BLaER1 (cell line): ENCODE measurements around the gene SAC3D1.

Experiments used
- H3K27ac ChIP-seq: shearing (Covaris generic); formaldehyde crosslinking; 2 replicates; pipeline ENCODE4 v1.8.1; 2022
- H3K27me3 ChIP-seq: shearing (Covaris generic); formaldehyde crosslinking; 2 replicates; pipeline ENCODE4 v1.8.1; 2022
- H3K36me3 ChIP-seq: shearing (Covaris generic); formaldehyde crosslinking; 2 replicates; pipeline ENCODE4 v1.8.1; 2022
- H3K4me1 ChIP-seq: shearing (Covaris generic); formaldehyde crosslinking; 2 replicates; pipeline ENCODE4 v1.8.1; 2022
- H3K4me2 ChIP-seq: shearing (Covaris generic); formaldehyde crosslinking; 2 replicates; pipeline ENCODE4 v1.8.1; 2022
- H3K4me3 ChIP-seq: shearing (Covaris generic); formaldehyde crosslinking; 2 replicates; pipeline ENCODE4 v1.8.1; 2022
- H3K9ac ChIP-seq: shearing (Covaris generic); formaldehyde crosslinking; 2 replicates; pipeline ENCODE4 v1.8.1; 2022
- H3K9me3 ChIP-seq: shearing (Covaris generic); formaldehyde crosslinking; 2 replicates; pipeline ENCODE4 v1.8.1; 2022
- H4K20me1 ChIP-seq: shearing (Covaris generic); formaldehyde crosslinking; 2 replicates; pipeline ENCODE4 v1.8.1; 2022
- Cebpa-rat ChIP-seq: shearing (Covaris generic); IDR thresholded peaks from 2 replicates; pipeline ENCODE4 v1.8.1; 2022

The SAC3D1 gene

DNA sequence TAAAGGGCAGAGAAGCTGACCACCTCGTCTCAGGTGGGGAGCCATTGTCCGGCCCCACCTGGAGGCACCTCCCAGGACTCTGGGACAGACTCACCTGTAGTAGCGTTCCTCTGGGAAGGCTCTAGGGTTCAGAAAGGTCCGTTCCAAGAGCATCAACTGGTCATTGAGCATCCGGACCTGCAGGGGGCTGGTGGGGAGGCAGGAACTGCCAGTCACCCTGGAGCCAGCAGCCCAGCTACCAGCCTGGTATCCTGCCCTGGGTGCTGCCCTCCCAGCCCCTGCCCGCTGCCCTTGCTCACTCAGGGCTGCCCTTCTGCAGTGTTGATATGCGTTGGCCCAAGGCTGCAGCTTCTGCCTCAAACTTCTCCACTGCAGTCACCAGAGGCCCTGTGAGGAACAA lies 4.7 kb downstream of the SAC3D1 start:
- H3K4me1 ChIP-seq, result peaks cover 42% of the 10 kb centered on the region
- H3K4me3 ChIP-seq, result no peak overlapping the region
- no peak overlapping the region; the same call in 1 of the 2 replicates for H3K27ac ChIP-seq
- peaks cover 25% of the 10 kb centered on the region for H3K27me3 ChIP-seq
- no peaks in the 10 kb centered on the region for H3K9me3 ChIP-seq
- H4K20me1 ChIP-seq, result peaks cover 60% of the 10 kb centered on the region
- no peak overlapping the region for H3K9ac ChIP-seq
- no peak for TF ChIP-seq Cebpa-rat
- peaks cover 38% of the 10 kb centered on the region for H3K36me3 ChIP-seq
- H3K4me2 ChIP-seq, result peak overlapping the region; percentile 52

DNA sequence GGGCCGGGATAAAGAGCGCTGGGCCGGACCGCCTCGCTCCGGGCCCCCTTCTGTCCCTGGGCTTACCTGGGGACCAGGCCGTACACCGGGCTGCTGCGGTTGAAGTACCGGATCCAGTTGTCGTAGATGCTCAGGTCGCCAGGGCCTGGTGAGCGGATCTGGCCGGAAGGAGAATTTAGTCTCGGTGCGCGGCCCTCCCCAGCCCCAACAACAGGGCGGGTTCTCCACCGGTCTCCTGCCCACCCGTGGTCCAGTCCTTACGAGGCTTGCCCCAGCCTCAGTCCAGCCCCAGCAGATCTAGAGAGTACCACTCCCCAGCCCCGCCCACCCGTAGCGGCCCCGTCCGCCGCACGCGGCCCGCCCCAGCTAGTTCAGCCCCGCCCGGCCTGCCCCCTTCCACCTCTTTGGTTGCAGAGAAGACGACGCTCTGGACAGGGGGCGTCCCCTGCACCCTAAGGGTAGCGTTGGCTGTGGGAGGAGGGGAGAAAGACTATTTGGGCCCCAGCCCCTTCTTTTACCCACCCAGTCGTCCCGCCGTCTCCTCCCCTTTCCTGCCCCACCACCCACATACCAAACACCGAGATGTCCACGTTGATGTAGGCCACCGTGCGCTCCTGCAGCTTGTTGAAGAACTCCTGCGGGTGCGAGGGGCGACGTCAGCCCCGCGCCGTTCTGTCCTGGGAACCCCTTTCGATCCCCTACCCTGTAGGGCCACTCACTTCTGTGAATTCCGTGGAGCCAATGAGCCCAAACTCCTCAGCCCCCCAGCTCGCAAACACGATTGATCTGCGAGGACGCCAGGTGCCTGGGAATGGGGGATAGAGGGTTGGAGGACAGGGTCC lies 6.8 kb downstream of the SAC3D1 start:
- no peak for TF ChIP-seq Cebpa-rat
- H4K20me1 ChIP-seq, result peaks cover 44% of the 10 kb centered on the region
- H3K36me3 ChIP-seq, result peaks cover 38% of the 10 kb centered on the region
- H3K27ac ChIP-seq, result no peak overlapping the region
- peaks cover 25% of the 10 kb centered on the region for H3K27me3 ChIP-seq
- H3K4me3 ChIP-seq, result no peak overlapping the region
- H3K4me1 ChIP-seq, result peaks cover 33% of the 10 kb centered on the region
- no peaks in the 10 kb centered on the region for H3K9me3 ChIP-seq
- H3K4me2 ChIP-seq, result no peak overlapping the region
- no peak overlapping the region for H3K9ac ChIP-seq

DNA sequence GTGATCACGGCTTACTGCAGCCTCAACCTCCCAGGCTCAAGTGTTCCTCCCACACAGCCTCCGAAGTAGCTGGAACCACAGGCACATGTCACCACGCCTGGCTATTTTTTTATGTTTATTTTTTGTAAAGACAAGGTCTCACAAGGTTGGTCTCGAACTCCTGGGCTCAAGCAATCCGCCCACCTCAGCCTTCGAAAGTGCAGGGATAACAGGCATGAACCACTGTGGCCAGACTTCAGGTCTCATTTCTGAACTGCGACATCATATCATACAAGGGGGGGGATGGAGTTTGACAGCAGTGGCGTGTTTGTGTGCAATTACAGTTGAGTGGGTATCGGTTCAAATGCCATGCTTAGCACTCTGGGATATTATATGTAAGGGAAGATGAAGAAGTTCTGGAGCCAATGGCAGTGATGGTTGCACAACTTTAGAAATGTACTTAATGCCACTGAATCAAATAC lies 10.4 kb downstream of the SAC3D1 start:
- peaks cover 12% of the 10 kb centered on the region for H4K20me1 ChIP-seq
- H3K36me3 ChIP-seq, result peaks cover 3% of the 10 kb centered on the region; the same call in 1 of the 2 replicates
- H3K27ac ChIP-seq, result no peak overlapping the region
- peaks cover 20% of the 10 kb centered on the region for H3K4me1 ChIP-seq
- no peak overlapping the region for H3K4me2 ChIP-seq
- no peak overlapping the region for H3K9ac ChIP-seq
- no peak overlapping the region for H3K4me3 ChIP-seq
- no peaks in the 10 kb centered on the region for H3K9me3 ChIP-seq
- H3K27me3 ChIP-seq, result peaks cover 22% of the 10 kb centered on the region
- TF ChIP-seq Cebpa-rat, result no peak

DNA sequence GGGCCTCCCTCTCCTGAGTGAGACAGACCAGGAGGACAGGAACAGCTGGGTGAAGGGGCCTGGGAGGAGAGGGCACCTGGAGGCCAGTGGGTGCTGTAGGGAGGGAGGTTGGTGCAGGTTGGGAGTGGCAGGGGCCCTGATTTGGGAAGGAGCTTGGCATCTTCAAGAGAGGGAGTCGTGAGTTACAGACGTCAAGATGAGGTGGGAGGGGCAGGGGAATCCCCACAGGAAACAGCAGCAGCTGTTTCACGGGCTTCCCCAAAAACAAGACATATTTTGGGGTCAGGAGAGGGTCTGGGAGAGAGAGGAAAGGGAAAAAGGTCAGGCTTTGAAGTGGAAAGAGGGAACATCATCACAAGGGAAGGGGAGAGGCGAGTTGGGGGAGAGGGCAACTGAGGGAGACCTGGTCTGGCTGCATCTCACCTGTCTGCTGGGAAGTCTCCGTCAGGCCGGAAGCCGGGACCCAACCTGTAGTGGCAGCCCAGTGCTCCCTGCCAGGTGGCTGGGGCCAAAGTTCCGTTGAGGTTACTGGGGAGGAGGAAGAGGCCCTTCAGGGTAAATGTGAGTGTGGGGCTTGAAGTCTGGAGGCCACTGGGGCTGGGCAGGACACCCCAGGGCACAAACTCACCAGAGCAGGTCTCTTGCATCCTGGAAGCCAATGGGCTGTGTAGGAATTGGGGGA lies 13.0 kb downstream of the SAC3D1 start:
- Histone ChIP-seq H3K9ac (0 out of 2 replicates have a peak overlapping the region, but pooled peaks have one; percentile 6), H3K4me2 (peak overlapping the region; percentile 57), H3K4me3 (no peak overlapping the region), H3K4me1 (peaks cover 20% of the 10 kb centered on the region), H3K36me3 (no peaks in the 10 kb centered on the region), H4K20me1 (no peaks in the 10 kb centered on the region), H3K27me3 (no peaks in the 10 kb centered on the region), H3K27ac (0 out of 2 replicates have a peak overlapping the region, but pooled peaks have one; percentile 18), H3K9me3 (no peaks in the 10 kb centered on the region)
- TF ChIP-seq Cebpa-rat, result no peak

DNA sequence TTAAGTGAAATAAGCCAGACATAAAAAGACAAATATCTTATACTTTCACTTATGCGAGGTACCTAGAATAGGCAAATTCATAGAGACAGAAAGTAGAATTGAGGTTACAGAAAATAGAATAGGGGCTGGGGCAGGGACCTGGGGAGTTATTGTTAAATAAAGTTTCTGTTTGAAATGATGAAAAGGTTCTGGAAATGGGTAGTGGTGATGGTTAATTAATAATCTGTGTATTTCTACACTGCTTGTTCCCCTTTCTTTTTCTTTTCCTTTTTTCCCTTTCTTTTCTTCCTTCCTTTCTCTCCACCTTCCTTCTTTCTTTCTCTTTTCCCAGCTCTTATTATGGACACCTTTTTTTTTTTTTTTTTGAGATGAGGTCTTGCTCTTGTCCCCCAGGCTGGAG lies 14.5 kb downstream of the SAC3D1 start:
- H3K36me3 ChIP-seq, result no peaks in the 10 kb centered on the region

DNA sequence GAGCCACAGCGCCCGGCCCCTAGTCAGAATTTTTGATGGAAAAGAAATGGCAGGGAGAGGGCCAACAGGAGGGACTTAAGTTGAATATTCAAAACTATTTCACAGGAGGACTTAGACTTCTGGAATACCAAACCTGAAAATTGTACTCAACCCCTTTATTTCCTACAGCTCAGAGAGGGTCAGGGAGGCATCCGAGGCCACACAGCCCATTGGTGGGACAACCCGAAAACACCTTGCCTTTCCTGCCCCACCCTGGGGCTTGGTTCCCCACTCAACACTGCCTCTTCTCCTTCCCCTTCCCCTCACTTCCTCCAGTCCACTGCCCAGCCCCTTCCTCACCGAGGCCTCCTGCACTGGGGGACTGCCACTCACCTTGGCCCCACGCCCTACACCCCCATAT lies 16.0 kb downstream of the SAC3D1 start:
- H3K4me2 ChIP-seq, result no peak overlapping the region
- no peaks in the 10 kb centered on the region for H3K9me3 ChIP-seq
- no peaks in the 10 kb centered on the region for H4K20me1 ChIP-seq
- no peak for TF ChIP-seq Cebpa-rat
- no peaks in the 10 kb centered on the region for H3K36me3 ChIP-seq
- peaks cover 46% of the 10 kb centered on the region for H3K4me1 ChIP-seq
- H3K4me3 ChIP-seq, result no peak overlapping the region
- H3K27me3 ChIP-seq, result no peaks in the 10 kb centered on the region
- H3K9ac ChIP-seq, result no peak overlapping the region
- H3K27ac ChIP-seq, result no peak overlapping the region

More for the DNA sequence above, 14.5 kb downstream of the SAC3D1 start:
- H3K9ac ChIP-seq, result no peak overlapping the region
- H3K4me1 ChIP-seq, result peaks cover 32% of the 10 kb centered on the region
- no peak overlapping the region for H3K4me3 ChIP-seq
- H3K4me2 ChIP-seq, result no peak overlapping the region
- TF ChIP-seq Cebpa-rat, result no peak
- H3K27ac ChIP-seq, result no peak overlapping the region
- no peaks in the 10 kb centered on the region for H3K9me3 ChIP-seq
- no peaks in the 10 kb centered on the region for H3K27me3 ChIP-seq
- H4K20me1 ChIP-seq, result no peaks in the 10 kb centered on the region

DNA sequence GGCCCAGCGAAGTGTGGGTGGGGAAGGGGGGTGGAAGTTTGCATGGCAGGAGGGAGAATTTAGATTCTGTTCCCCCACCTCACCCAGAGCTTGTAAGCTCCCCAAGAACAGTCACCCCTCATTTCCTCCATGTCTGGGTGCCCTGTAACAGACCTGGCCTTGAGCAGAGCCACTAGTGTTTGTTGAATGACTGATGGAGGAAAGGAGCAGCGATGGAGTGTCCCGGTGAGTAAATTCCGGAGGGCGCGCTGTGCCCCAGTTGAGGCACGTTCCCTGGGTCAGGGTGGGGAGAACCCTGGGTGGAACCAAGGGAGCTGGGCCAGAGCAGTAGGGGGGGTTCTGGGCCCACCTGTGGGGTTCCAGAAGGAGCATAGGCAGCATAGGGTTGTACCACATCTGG lies 16.5 kb downstream of the SAC3D1 start:
- TF ChIP-seq Cebpa-rat, result no peak
- Histone ChIP-seq H3K27ac (no peak overlapping the region), H3K4me3 (no peak overlapping the region), H3K27me3 (no peaks in the 10 kb centered on the region), H3K9ac (no peak overlapping the region), H3K4me1 (peaks cover 50% of the 10 kb centered on the region), H3K4me2 (no peak overlapping the region), H3K36me3 (no peaks in the 10 kb centered on the region), H3K9me3 (no peaks in the 10 kb centered on the region), H4K20me1 (no peaks in the 10 kb centered on the region)

DNA sequence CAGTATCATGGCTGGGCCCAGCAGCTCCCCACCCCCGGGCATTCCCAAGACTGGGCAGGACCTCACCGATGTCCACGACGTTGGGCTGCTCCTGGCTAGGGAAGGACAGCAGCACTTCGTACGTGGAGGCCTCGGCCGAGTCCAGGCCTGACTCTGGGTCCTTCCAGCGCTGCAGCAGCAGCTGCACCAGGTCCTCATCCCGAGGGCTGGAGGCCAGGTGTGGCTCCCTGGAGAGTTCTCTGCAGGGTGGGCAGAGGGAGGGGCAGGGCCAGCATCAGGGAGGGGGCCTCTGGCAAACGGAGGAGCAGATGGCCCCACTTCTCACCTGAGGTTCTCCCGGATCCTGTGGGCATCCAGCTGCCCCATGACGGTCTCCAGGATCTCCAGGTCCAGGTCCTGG lies 17.0 kb downstream of the SAC3D1 start:
- H3K36me3 ChIP-seq, result no peaks in the 10 kb centered on the region
- peaks cover 50% of the 10 kb centered on the region for H3K4me1 ChIP-seq
- H4K20me1 ChIP-seq, result no peaks in the 10 kb centered on the region
- no peak overlapping the region for H3K27ac ChIP-seq
- H3K4me2 ChIP-seq, result no peak overlapping the region
- no peak for TF ChIP-seq Cebpa-rat
- H3K27me3 ChIP-seq, result no peaks in the 10 kb centered on the region
- H3K9ac ChIP-seq, result no peak overlapping the region
- no peaks in the 10 kb centered on the region for H3K9me3 ChIP-seq
- H3K4me3 ChIP-seq, result no peak overlapping the region

DNA sequence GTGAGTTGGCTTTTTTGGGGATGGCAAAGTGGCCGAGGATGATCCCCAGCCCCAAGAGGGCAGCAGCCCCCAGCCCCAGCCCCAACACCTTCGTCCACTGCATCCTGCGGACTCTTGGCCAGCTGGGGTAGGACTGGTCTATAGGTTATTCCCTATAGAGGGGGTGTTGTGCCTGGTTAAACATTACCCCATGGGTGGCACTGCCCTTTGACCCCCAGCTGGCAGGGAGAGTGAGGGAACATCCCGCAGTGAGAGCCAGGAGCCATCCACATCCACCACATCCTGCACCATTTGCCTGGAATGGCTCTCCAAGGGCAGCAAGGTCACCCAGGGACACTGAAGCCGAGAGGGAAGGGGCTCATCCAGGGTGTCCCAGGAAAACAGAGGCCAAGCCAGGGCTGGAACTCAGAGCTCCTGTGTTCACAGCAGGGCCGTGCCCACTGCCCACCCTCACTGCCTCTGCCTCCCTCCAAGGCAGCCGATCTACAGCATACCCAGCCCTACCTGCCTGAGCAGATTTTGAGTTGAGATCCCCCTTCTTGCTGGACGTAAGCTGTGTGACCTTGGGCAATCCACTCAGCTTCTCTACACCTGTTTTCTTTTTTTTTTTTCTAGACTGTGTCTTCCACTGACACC lies 17.5 kb downstream of the SAC3D1 start, which contains the start of gene NAALADL1:
TSS of gene NAALADL1 (minus strand) at position 135 of the 636 bp plus-strand sequence. CDS start at position 103, 32 bp downstream.
- Histone ChIP-seq H3K9me3 (no peaks in the 10 kb centered on the region), H4K20me1 (no peaks in the 10 kb centered on the region), H3K4me1 (peaks cover 46% of the 10 kb centered on the region), H3K36me3 (no peaks in the 10 kb centered on the region), H3K27me3 (no peaks in the 10 kb centered on the region), H3K4me2 (no peak within 1 kb of the TSS), H3K27ac (no peak within 1 kb of the TSS), H3K4me3 (no peak within 1 kb of the TSS), H3K9ac (no peak within 1 kb of the TSS)
- no peak for TF ChIP-seq Cebpa-rat
